ENCODE measurements around the gene DCUN1D2.

Gene DCUN1D2

DNA sequence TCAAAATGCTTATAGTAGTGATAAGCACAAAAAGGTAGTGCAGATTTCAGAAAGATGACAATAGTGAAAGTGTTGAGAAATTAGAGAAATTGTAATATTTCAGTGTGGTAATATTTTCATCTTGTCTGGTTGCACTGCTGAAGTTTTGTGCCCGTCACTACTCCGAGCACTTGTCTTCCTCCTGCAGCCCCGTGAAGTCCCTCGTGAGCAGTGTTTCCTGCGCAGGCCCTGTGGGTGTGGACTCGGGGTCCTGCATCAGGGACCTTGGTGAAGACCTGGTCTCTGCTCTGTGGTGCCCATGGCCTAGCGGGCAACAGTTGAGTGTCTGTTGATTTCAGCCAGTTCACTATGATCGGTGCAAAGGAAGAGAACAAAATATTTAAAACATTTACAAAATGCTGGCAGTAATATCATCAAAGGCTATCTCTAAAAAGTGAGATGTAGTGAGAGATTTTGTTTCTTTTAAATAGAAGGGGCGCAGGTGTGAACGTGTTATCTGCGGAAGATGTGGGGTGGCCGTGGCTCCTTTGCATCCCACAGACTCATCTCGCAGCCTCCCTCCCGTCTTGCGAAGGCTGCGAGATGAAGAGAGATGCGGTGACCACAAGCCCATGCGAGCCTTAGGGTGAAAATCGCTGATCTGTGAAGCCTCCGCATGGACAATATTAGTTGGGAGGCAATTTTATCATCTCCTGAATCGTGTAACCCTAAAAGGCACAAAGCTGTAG is 27.7 kb upstream of the DCUN1D2 start:
- no peak for DNase-seq

DNA sequence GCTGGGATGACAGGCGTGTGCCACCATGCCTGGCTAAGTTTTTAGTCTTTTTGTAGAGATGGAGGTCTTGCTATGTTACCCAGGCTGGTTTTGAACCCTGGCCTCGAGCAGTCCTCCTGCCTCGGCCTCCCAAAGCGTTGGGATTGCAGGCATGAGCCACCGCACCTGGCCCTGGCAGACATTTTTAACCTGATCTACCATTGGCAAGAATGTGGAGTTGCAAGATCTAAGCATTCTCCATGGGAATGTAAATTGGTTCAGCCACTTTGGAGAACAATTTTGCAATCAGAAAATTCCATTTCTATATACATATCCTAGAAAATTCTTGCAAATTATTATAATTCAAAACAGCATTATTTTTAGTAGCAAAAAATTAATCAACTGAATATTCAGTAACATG is 24.3 kb upstream of the DCUN1D2 start:
- DNase-seq: no peak

GRCh38 chr13:113513761-113514160 is 23.2 kb upstream of the DCUN1D2 start:
- no peak for DNase-seq

DNA sequence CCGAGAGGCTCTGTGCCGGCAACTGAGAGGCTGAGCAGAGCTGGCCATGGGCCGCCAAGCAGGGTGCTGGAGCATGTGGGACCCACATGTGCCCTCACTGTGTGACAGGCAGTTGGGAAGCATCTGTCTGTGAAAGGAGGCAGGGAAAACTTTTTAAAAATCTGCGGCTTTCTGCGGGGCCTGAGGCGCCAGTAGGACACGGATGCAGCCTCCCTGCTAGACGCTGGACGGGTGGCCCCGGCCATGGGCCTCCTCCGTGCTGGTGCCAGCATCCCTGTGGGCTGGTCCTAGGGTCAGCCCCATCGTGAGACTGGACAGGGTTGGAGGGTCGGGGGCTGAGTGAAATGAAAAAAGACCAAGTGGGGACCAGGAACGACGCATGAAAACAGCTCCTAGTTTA is 20.9 kb upstream of the DCUN1D2 start:
- no peak for DNase-seq

DNA sequence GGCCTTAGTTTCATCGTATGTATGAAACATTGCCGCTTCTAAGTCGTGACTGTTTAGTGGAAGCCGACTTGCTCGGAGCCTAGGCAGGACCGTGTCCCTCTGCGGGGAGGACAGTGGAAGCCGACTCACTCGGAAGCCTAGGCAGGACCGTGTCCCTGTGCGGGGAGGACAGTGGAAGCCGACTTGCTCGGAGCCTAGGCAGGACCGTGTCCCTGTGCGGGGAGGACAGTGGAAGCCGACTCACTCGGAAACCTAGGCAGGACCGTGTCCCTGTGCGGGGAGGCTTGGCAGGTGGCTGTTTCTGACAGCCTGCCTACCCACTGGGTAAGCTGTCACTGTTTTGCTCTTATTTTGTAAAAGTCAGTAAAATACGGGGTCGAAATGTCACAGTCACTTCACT is 20.4 kb upstream of the DCUN1D2 start:
- no peak for DNase-seq

DNA sequence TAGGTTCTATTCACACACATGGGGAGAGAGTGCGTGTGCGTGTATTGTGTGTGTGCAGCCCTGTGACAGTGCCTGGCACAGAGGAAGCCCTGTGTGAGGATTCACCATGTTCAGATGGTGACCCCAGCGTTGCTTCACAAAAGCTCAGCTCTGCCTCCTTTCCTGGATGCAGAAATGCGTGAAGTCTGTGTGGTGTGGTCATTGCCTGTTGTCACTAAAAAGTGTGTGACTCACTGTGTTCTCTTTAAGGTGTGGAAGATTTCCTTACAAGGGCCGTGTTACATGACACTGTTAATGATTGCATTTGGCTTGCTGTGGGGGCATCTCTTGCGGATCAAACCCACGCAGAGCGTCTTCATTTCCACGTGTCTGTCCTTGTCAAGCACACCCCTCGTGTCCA is 19.5 kb upstream of the DCUN1D2 start:
- DNase-seq: no peak

GRCh38 chr13:113508521-113509254 is 18.2 kb upstream of the DCUN1D2 start:
- DNase-seq: no peak

GRCh38 chr13:113507505-113508345 is 17.2 kb upstream of the DCUN1D2 start:
- no peak for DNase-seq

DNA sequence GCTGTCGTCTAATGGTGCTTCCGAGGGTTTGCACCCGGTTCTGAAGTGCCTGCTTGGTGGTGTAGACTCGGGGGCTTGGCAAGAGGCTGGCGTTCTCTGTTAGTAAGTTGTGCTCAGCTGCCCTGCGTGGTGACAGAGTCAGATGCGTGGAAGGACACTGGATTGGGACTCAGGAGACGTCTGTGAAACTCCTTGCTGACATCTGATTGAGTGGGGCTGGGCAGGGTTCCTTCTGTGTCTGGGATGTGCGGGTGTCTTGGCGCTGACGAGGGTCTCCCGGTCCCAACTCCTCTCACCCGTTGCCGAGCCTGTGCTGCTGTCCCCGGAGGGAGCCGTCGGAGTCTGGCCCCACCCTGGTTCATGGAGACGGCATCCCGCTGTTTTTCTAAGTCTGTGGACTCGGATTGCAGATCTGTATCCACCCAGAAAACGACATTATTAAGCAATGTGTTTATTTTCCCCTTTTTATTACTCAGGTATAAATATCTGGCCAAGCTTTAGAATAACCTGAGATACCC is 16.4 kb upstream of the DCUN1D2 start:
- no peak for DNase-seq

GRCh38 chr13:113506025-113506685 is 15.6 kb upstream of the DCUN1D2 start:
- no peak for DNase-seq

GRCh38 chr13:113502686-113503085 is 12.2 kb upstream of the DCUN1D2 start:
- DNase-seq: no peak

- DNase-seq: no peak
These were observed 10.2 kb upstream of the DCUN1D2 start for GRCh38 chr13:113500530-113501265.

- no peak for DNase-seq
These were observed 9.4 kb upstream of the DCUN1D2 start for GRCh38 chr13:113499936-113500335.

DNA sequence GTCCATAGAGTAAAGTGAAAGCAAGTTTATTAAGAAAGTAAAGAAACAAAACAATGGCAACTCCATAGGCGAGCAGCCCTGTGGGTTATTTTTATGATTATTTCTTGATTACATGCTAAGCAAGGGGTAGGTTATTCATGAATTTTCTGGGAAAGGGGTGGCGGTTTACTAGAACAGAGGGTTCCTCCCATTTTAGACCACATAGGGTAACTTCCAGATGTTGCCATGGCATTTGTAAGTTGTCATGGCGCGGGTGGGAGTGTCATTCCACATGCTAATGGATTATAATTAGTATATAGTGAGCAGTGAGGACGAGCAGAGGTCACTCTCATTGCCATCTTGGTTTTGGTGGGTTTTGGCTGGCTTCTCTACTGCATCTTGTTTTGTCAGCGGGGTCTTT is 8.4 kb upstream of the DCUN1D2 start:
- no peak for DNase-seq

DNA sequence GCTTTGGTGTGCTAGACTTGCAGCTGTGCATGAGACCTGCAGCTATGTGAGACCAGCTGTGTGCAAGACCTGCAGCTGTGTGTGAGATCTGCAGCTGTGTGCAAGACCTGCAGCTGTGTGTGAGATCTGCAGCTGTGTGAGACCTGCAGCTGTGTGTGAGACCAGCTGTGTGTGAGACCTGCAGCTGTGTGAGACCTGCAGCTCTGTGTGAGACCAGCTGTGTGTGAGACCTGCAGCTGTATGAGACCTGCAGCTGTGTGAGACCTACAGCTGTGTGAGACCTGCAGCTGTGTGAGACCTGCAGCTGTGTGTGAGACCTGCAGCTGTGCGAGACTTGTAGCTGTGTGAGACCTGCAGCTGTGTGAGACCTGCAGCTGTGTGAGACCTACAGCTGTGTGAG is 6.7 kb upstream of the DCUN1D2 start:
- DNase-seq: no peak

DNA sequence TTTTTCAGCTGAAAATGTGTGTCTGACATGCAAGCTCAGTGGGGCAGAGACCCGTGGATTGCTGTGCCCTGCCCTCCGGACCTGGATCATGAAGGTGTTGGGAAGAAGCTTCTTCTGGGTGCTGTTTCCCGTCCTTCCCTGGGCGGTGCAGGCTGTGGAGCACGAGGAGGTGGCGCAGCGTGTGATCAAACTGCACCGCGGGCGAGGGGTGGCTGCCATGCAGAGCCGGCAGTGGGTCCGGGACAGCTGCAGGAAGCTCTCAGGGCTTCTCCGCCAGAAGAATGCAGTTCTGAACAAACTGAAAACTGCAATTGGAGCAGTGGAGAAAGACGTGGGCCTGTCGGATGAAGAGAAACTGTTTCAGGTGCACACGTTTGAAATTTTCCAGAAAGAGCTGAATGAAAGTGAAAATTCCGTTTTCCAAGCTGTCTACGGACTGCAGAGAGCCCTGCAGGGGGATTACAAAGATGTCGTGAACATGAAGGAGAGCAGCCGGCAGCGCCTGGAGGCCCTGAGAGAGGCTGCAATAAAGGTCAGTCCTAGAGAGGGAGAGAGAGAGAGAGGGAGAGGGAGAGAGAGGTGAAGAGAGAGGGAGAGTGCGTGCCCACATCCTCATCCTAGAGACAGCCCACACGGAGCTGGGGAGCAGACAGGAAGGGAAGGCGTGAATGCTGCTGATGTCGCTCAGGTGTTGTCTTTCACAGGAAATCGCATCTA is 5.1 kb upstream of the DCUN1D2 start:
- DNase-seq: peak; percentile 59

GRCh38 chr13:113493315-113493951 is 2.9 kb upstream of the DCUN1D2 start:
- DNase-seq: peak; percentile 49

GRCh38 chr13:113491982-113492381 is 1.5 kb upstream of the DCUN1D2 start:
- no peak for DNase-seq

- DNase-seq: no peak
These were observed 940 bp upstream of the DCUN1D2 start for GRCh38 chr13:113491418-113491883.

- DNase-seq: no peak
These were observed 689 bp downstream of the DCUN1D2 start for GRCh38 chr13:113489549-113490495.

Measured in NCI-H510A treated with DMSO at 0.1 percent for 48 hours (cell line).